GM10248 (cell line): ENCODE data around the gene CD69.

Experiments
- CTCF ChIA-PET: fragments of 300-600 bp; sonication (Branson Sonifier 250); formaldehyde crosslinking; extraction: SDS; loops from one replicate; lab custom pipeline; 2021; ENCODE audit warnings: antibody characterized with exemption; lab: Yijun Ruan, JAX
- POLR2A ChIA-PET: fragments of 350-650 bp; sonication (Branson Sonifier 250); formaldehyde crosslinking; extraction: SDS; loops from one replicate; lab custom pipeline; 2020; ENCODE audit warnings: antibody characterized with exemption; lab: Yijun Ruan, JAX
- DNase-seq: peaks from one replicate; pipeline ENCODE4 v3.0.0; 2012; ENCODE audit errors: extremely low spot score
- CTCF ChIP-seq: IDR thresholded peaks from 2 replicates; pipeline ENCODE4 v1.5.1; 2012; ENCODE audit warnings: mild to moderate bottlenecking, low read depth; ENCODE audit errors: extremely low read depth, missing control alignments, control extremely low read depth

CD69 gene

GRCh38 chr12:9736936-9737705, 23.6 kb downstream of the CD69 start:
- DNase-seq, result no peak
- CTCF ChIA-PET, result interaction anchor here (1.4 to 1.6 kb wide), 2 partner anchors 11 to 13 kb away, joined by 5 to 6 read pairs; no protein-coding TSS in a partner anchor
- POLR2A ChIA-PET, result no interaction called here
- TF ChIP-seq CTCF, result no peak

- ChIA-PET POLR2A (no interaction called here), CTCF (interaction anchor here (1.4 kb wide), 1 partner anchor 13 kb away, joined by 5 read pairs; no protein-coding TSS in a partner anchor)
- no peak for TF ChIP-seq CTCF
Observed at GRCh38 chr12:9735601-9736000, 25.1 kb downstream of the CD69 start.

GRCh38 chr12:9732921-9733461, 27.7 kb downstream of the CD69 start, which contains the start of gene CLECL1:
TSS of gene CLECL1 (minus strand) at chr12:9733097.
- peak; percentile 47 for DNase-seq
- no peak for TF ChIP-seq CTCF
- ChIA-PET CTCF (interaction anchor here (1.9 to 2.2 kb wide), 3 partner anchors 10 to 18 kb away, joined by 7 to 13 read pairs (median 7); no protein-coding TSS in a partner anchor), POLR2A (no interaction called here)

More at GRCh38 chr12:9735601-9736000, 25.1 kb downstream of the CD69 start:
- DNase-seq, result no peak

DNA sequence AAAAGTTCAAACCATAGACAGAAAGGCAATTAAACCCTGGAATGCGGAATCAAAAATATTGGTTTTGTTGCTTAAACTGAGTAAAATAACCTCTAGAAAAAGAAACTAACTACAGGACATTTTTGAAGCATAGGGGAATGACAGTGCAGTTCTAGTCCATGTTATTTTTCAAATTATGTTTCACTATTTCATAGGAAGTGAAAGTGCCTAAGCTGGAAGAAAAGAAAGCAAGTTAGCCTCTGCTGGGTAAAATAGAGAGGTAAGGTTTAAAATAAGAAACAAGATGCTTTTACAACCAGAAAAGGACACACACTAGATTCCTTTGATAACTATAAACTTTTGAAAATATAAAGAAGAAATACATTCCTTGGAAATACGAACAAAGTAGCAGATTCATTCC, 28.9 kb downstream of the CD69 start:
- ChIA-PET CTCF (interaction anchor here (1.1 to 2.1 kb wide), 2 partner anchors 14 to 17 kb away, joined by 5 to 9 read pairs; no protein-coding TSS in a partner anchor), POLR2A (interaction anchor here (1.0 kb wide), 1 partner anchor 14 kb away, joined by 3 read pairs; no protein-coding TSS in a partner anchor)
- no peak for DNase-seq
- TF ChIP-seq CTCF, result no peak

DNA sequence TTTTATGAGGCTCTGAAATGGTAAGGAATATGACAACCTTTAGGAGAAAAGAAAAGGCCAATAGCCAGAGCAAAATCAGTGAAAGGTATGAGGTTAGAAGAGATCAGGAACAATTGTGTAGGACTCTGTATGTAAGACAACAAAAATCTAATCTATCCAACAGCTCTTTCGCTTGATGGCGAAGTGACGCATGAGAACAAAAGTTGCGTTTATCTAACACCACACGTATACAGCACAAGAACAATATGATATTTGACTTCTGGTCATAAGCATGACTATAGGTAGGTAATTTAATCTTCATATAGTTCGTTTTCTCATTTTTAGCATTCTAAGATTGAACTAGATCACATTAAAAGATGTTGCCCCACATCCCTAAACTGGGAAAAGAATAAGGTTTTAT, 29.3 kb downstream of the CD69 start:
- CTCF ChIA-PET, result interaction anchor here (0.9 to 2.3 kb wide), 5 partner anchors 12 to 65 kb away, joined by 4 to 10 read pairs (median 5); no protein-coding TSS in a partner anchor
- POLR2A ChIA-PET, result interaction anchor here (1.0 kb wide), 1 partner anchor 14 kb away, joined by 3 read pairs; no protein-coding TSS in a partner anchor
- DNase-seq, result no peak
- TF ChIP-seq CTCF, result no peak

DNA sequence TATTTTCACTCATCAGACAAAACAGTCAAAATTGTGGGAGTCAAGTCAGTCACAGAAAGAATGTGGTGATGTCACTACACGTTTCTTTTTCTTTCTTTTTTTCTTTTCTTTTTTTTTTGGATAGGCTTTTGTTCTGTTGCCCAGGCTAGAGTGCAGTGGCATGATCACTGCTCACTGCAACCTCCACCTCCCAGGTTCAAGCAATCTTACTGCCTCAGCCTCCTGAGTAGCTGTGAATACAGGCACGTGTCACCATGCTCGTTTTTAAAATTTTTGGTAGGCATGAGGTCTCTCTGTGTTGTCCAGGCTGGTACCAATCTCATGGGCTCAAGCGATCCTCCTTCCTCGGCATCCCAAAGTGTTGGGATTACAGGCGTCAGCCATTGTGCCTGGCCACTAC, 30.1 kb downstream of the CD69 start:
- TF ChIP-seq CTCF, result no peak
- DNase-seq, result no peak
- CTCF ChIA-PET, result interaction anchor here (0.9 to 2.3 kb wide), 11 partner anchors 8 to 83 kb away, joined by 3 to 10 read pairs (median 4); no protein-coding TSS in a partner anchor
- POLR2A ChIA-PET, result interaction anchor here (1.2 to 2.0 kb wide), 3 partner anchors 13 to 83 kb away, joined by 4 to 5 read pairs (median 4); partner anchors contain the start of gene CD69
